K562 (cell line): ENCODE measurements around the gene EML6. TPM values are rescaled to one million over a fixed set of nuclear protein-coding genes. Genes with fewer than 3 reads are reported as not detected.

Source experiments
- ATAC-seq: fragments of 200-7000 bp; cut with Tn5 transposase; 3 replicates; pipeline ENCODE4 v1.9.1; 2020; ENCODE audit warnings: moderate library complexity
- BruUV-seq: library from RNA; stranded (reverse); fragments of 400-500 nt; replicated peaks from 2 replicates; lab custom pipeline; 2021; lab: Mats Ljungman, UMichigan
- CTCF ChIA-PET: fragments of 300-600 bp; formaldehyde crosslinking; extraction: SDS; loops from one replicate; lab custom pipeline; 2021; ENCODE audit warnings: low intra/inter-chr PET ratio; lab: Yijun Ruan, JAX
- POLR2A ChIA-PET: fragments of 300-600, 350-650 bp; sonication (Branson Sonifier 250); formaldehyde crosslinking; extraction: SDS; loops from one replicate; lab custom pipeline; 2021; ENCODE audit warnings: antibody characterized with exemption, inconsistent platforms; lab: Yijun Ruan, JAX
- DNase-seq, 4 experiments: peaks; one replicate each; pipeline versions ENCODE4 v3.0.0 to v3.0.0-alpha.2; 2011 to 2018; ENCODE audit warnings: low spot score in 3 of 4, mixed read lengths in 3 of 4; ENCODE audit errors: extremely low read depth in 1 of 4
- FAIRE-seq: peaks from 2 replicates; lab custom pipeline; 2011; peaks lifted over from hg19 to GRCh38; lab: Jason Lieb, UNC
- H2AFZ ChIP-seq: 2 replicates; pipeline ENCODE4 v1.6.0; 2011; ENCODE audit warnings: low read depth, low read length, control low read depth, inconsistent platforms
- H3K27ac ChIP-seq: fragments of 200-600 bp; 3 replicates; pipeline ENCODE4 v1.8.0; 2011; ENCODE audit warnings: low read depth, mild to moderate bottlenecking, control low read depth, inconsistent platforms, low read length, moderate library complexity, mixed read lengths; ENCODE audit errors: extremely low read depth
- H3K27me3 ChIP-seq, 2 experiments: fragments of 300-600 bp in 1 of 2; 2 replicates in 1 of 2; 3 replicates in 1 of 2; pipeline versions ENCODE4 v1.6.0 to v1.8.0; 2011; ENCODE audit warnings: inconsistent platforms in 2 of 2, low read length in 2 of 2, mild to moderate bottlenecking in 1 of 2, mixed read lengths in 1 of 2, moderate library complexity in 1 of 2; ENCODE audit not compliant: control insufficient read depth in 2 of 2, insufficient read depth in 2 of 2
- H3K36me3 ChIP-seq: fragments of 300-600 bp; 3 replicates; pipeline ENCODE4 v1.8.0; 2011; ENCODE audit warnings: mild to moderate bottlenecking, low read length, inconsistent platforms; ENCODE audit not compliant: control insufficient read depth, insufficient read depth
- H3K4me1 ChIP-seq, 2 experiments: fragments of 200-600 bp in 1 of 2; replicated peaks in 1 of 2; 2 replicates in 1 of 2; 3 replicates in 1 of 2; pipeline versions ENCODE4 v1.5.1 to v1.8.0; 2011; ENCODE audit warnings: inconsistent platforms in 2 of 2, low read length in 2 of 2, mild to moderate bottlenecking in 1 of 2, mixed read lengths in 1 of 2, moderate library complexity in 1 of 2; ENCODE audit not compliant: control insufficient read depth in 2 of 2, insufficient read depth in 2 of 2
- H3K4me2 ChIP-seq: 2 replicates; pipeline ENCODE4 v1.6.1; 2011; ENCODE audit warnings: low read length, control low read depth, inconsistent platforms, mixed read lengths; ENCODE audit not compliant: insufficient read depth
- H3K4me3 ChIP-seq: fragments of 200-600 bp; sonication (generic), shearing (Covaris generic); 2 replicates; pipeline ENCODE4 v1.5.1; 2016; ENCODE audit warnings: control low read depth, inconsistent platforms
- H3K79me2 ChIP-seq: fragments of 200-600 bp; 3 replicates; pipeline ENCODE4 v1.8.0; 2011; ENCODE audit warnings: low read length, inconsistent platforms; ENCODE audit not compliant: control insufficient read depth, insufficient read depth
- H3K9ac ChIP-seq, 2 experiments: 2 replicates each; pipeline versions ENCODE4 v1.6.0 to v1.6.1; 2011; ENCODE audit warnings: low read depth in 2 of 2, low read length in 2 of 2, control low read depth in 1 of 2, inconsistent platforms in 1 of 2, mild to moderate bottlenecking in 1 of 2, mixed read lengths in 1 of 2; ENCODE audit not compliant: insufficient read depth in 1 of 2
- H3K9me1 ChIP-seq: one replicate; pipeline ENCODE4 v1.6.0; 2011; ENCODE audit warnings: inconsistent platforms, mild to moderate bottlenecking, low read length, moderate library complexity; ENCODE audit not compliant: control insufficient read depth, insufficient read depth
- H3K9me3 ChIP-seq: replicated peaks from 2 replicates; pipeline ENCODE4 v1.5.1; 2011; ENCODE audit warnings: low read depth, low read length, inconsistent platforms; ENCODE audit not compliant: control insufficient read depth, insufficient read depth
- H4K20me1 ChIP-seq: replicated peaks from 2 replicates; pipeline ENCODE4 v1.6.1; 2011; ENCODE audit warnings: low read length, inconsistent platforms, mixed read lengths; ENCODE audit not compliant: control insufficient read depth, insufficient read depth
- CREB3L1 ChIP-seq: fragments of 450-650 bp; IDR thresholded peaks from 2 replicates; pipeline ENCODE4 v1.6.1; 2014; ENCODE audit warnings: low read depth, mild to moderate bottlenecking, moderate library complexity, borderline replicate concordance
- EGR1 ChIP-seq: fragments of 450-650 bp; conservative IDR thresholded peaks from 2 replicates; pipeline ENCODE4 v1.6.1; 2017; ENCODE audit warnings: mild to moderate bottlenecking
- EZH2 ChIP-seq: IDR thresholded peaks from 2 replicates; pipeline ENCODE4 v1.6.1; 2012; ENCODE audit warnings: low read depth, mild to moderate bottlenecking, inconsistent platforms, low read length, borderline replicate concordance
- HBP1 ChIP-seq: fragments of 450-650 bp; formaldehyde crosslinking; IDR thresholded peaks from 2 replicates; pipeline ENCODE4 v1.4.0; 2022; ENCODE audit warnings: missing genetic modification characterization
- KAT8 ChIP-seq: fragments of 450-650 bp; IDR thresholded peaks from 2 replicates; pipeline ENCODE4 v1.6.1; 2016; ENCODE audit warnings: low read depth, mild to moderate bottlenecking
- PRDM10 ChIP-seq: fragments of 450-650 bp; IDR thresholded peaks from 2 replicates; pipeline ENCODE4 v1.6.1; 2018; ENCODE audit not compliant: partially characterized antibody
- RERE ChIP-seq: sonication (generic); formaldehyde crosslinking; IDR thresholded peaks from 2 replicates; pipeline ENCODE4 v1.8.0; 2023; ENCODE audit warnings: missing genetic modification reagents, mild to moderate bottlenecking, borderline replicate concordance
- SMAD1 ChIP-seq: fragments of 150-350 bp; IDR thresholded peaks from 2 replicates; pipeline ENCODE4 v1.6.1; 2014; ENCODE audit warnings: low read length, low read depth; ENCODE audit not compliant: partially characterized antibody
- WGBS: fragments of 100-300 bp; shearing (Covaris generic); methylation state at CpG from one replicate; pipeline ENCODE4 v1.1.6; 2016; ENCODE audit warnings: low coverage, mixed read lengths; ENCODE audit not compliant: insufficient coverage; ENCODE audit errors: missing lambda C conversion rate; 5-methylcytosine and 5-hydroxymethylcytosine counted together
- in situ Hi-C: fragments of 300-500 bp; cut with MboI; formaldehyde crosslinking; loops from 4 replicates; pipeline ENCODE4 v1.15.0; 2018; ENCODE audit warnings: inconsistent platforms, mixed read lengths
- intact Hi-C: fragments of 100-400 bp; cut with micrococcal nuclease; formaldehyde crosslinking; loops from 2 replicates; pipeline ENCODE4 v1.14.2; 2022
- polyA plus RNA-seq, 8 experiments: library from polyadenylated mRNA; depleted of rRNA in 4 of 8; stranded (reverse) in 5 of 8; unstranded in 3 of 8; fragments of >200 nt; fragmentation: Nextera tagmentation in 2 of 8; fragmentation: Illumina TruSeq in 1 of 8; extraction: Ambion mirVana in 2 of 8; extraction: Trizol in 1 of 8; gene quantifications; 2 replicates each; pipeline versions ENCODE4 v1.2.1 to v1.2.3, GENCODE V29; 2011 to 2014; ENCODE audit warnings: inconsistent platforms in 1 of 8, missing spikeins in 1 of 8
- total RNA-seq, 7 experiments: library from RNA; depleted of rRNA in 6 of 7; stranded (reverse); fragments of >200 nt in 6 of 7; fragmentation: Illumina TruSeq in 2 of 7; extraction: Trizol in 2 of 7; gene quantifications; 2 replicates each; pipeline versions ENCODE4 v1.2.1 to v1.2.3, GENCODE V29; 2011 to 2021; ENCODE audit warnings: low replicate concordance in 1 of 7

Gene EML6
- total and polyA plus RNA-seq, 9 of the 15 experiments (the other 6 are each of a cell fraction or from before 2014, with no cell fraction given) = 0.07 to 0.56 (median 0.25) TPM

GRCh38 chr2:54964816-54965215, 241.4 kb downstream of the EML6 start:
- Histone ChIP-seq H3K79me2 (no peaks in the 10 kb centered on the region), H3K9me3 (no peaks in the 10 kb centered on the region), H2AFZ (no peak overlapping the region), H3K4me2 (no peak overlapping the region), H3K27ac (no peak overlapping the region), H3K27me3 (no peaks in the 10 kb centered on the region), H3K9me1 (peaks cover 3% of the 10 kb centered on the region), H3K4me1 (peaks cover 8 to 10% of the 10 kb centered on the region in 2 experiments; a peak in 3 of 5 replicates), H3K4me3 (no peak overlapping the region), H3K36me3 (peaks cover 4% of the 10 kb centered on the region; the same call in 1 of the 3 replicates), H3K9ac (no peak overlapping the region), H4K20me1 (no peaks in the 10 kb centered on the region; the same call in 1 of the 2 replicates)
- intact Hi-C loops (loop anchor here (5.0 kb wide), 1 partner anchor 202 kb away; no protein-coding TSS in a partner anchor), in situ Hi-C loops (no loop called here)
- ATAC-seq = no peak
- WGBS = 54% methylated on average over 4 of the region's 4 CpGs
- CTCF ChIA-PET = no interaction called here
- BruUV-seq = no TSS peak
- FAIRE-seq = no peak
- no peak for DNase-seq
- POLR2A ChIA-PET = interaction anchor here (0.5 to 2.4 kb wide), 4 partner anchors 9 to 84 kb away, joined by 3 to 15 read pairs (median 4); no protein-coding TSS in a partner anchor
- TF ChIP-seq EZH2 (no peak), CREB3L1 (no peak), SMAD1 (no peak), PRDM10 (no peak), EGR1 (no peak), KAT8 (no peak), RERE (CRISPR knock-in tag) (no peak), HBP1 (no peak)
